GM21717 (cell line): ENCODE data around the gene ZNF687.

Experiments
- ATAC-seq: cut with Tn5 transposase; IDR thresholded peaks from one replicate; pipeline ENCODE4 v1.9.1; 2021; ENCODE audit warnings: mild to moderate bottlenecking, moderate library complexity; ENCODE audit not compliant: unreplicated experiment

The ZNF687 gene, protein sequence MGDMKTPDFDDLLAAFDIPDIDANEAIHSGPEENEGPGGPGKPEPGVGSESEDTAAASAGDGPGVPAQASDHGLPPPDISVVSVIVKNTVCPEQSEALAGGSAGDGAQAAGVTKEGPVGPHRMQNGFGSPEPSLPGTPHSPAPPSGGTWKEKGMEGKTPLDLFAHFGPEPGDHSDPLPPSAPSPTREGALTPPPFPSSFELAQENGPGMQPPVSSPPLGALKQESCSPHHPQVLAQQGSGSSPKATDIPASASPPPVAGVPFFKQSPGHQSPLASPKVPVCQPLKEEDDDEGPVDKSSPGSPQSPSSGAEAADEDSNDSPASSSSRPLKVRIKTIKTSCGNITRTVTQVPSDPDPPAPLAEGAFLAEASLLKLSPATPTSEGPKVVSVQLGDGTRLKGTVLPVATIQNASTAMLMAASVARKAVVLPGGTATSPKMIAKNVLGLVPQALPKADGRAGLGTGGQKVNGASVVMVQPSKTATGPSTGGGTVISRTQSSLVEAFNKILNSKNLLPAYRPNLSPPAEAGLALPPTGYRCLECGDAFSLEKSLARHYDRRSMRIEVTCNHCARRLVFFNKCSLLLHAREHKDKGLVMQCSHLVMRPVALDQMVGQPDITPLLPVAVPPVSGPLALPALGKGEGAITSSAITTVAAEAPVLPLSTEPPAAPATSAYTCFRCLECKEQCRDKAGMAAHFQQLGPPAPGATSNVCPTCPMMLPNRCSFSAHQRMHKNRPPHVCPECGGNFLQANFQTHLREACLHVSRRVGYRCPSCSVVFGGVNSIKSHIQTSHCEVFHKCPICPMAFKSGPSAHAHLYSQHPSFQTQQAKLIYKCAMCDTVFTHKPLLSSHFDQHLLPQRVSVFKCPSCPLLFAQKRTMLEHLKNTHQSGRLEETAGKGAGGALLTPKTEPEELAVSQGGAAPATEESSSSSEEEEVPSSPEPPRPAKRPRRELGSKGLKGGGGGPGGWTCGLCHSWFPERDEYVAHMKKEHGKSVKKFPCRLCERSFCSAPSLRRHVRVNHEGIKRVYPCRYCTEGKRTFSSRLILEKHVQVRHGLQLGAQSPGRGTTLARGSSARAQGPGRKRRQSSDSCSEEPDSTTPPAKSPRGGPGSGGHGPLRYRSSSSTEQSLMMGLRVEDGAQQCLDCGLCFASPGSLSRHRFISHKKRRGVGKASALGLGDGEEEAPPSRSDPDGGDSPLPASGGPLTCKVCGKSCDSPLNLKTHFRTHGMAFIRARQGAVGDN

DNA sequence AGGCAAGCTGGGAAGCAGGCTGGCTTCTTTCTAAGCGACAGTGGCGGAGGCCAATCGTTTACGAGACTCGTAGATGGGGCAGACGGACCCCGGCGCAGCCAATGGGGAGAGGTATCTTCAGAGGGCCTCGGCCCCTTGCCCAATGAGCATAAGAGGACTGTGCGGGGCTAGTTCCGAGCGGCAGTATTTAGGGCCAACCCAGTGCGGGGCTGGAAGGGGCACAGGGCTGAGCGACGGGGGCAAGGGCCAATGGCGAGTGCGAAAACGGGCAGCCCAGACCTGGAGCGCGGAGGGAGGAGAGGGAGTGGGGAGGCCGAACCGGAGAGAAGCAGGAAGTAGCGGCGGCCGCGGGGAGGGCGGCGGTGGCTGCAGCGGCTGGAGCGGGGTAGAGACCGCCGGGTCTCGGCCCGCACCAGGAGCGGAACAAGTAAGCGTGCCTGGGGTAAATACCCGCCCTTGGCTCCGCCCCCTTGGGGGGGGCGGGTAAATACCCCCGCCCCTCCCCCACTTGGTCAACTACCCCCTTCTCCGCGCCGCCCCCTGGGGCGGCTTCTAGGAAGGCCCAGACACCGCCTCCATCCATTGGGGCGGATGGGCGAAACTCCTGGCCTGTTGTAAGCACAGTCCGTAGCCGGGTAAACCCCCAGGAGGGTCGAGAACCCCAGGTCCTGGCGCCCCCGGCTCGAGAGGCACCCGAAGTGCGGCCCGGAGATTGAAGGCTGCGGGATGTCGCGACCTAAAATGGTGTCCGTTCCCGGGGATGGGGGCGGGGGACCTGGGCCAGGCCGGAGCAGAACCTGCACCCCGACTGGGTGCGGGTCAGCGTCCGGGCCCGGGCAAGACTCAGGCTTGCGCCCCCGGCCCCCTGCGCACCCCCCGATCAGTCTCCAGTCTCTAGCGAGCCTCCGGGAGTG is at the start of gene ZNF687:
Gene ZNF687, plus strand, starts transcription at position 331 of the 914 bp plus-strand sequence. CDS start 3,993 bp downstream, outside the sequence.
- peak; percentile 75 for ATAC-seq

DNA sequence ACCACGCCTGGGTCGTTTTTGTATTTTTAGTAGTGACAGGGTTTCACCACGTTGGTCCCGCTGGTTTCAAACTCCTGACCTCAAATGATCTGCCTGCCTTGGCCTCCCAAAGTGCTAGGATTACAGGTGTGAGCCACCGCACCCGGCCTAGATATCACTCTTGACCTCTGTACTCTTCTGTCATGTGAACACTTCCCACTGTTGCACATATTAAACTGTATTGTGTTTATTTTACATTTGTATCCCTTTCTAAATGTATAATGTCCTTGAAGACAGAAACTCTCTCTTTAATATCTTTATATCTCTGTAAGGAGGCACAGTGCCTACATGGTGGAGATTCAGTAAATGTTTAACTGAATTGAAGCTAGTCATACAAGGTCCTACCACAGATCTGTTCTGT is 46.9 kb upstream of the ZNF687 start:
- no peak for ATAC-seq

- ATAC-seq, result no peak
These were observed 44.2 kb upstream of the ZNF687 start for GRCh38 chr1:151237678-151238466.

DNA sequence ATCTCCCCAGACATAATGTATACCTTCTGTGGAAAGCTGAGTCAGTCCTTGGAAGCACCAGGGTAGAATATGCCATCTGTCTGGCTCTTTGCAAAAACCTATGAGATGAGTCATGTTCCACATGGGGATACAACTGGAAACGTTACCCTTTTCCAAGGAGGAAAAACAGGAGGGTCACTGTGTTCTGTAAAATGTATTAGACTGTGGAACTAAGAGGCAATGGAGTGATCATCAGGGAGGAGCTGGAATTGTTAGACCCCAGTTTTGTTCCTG is 43.7 kb upstream of the ZNF687 start:
- ATAC-seq, result no peak

GRCh38 chr1:151242442-151242841 is 39.7 kb upstream of the ZNF687 start:
- ATAC-seq, result no peak

DNA sequence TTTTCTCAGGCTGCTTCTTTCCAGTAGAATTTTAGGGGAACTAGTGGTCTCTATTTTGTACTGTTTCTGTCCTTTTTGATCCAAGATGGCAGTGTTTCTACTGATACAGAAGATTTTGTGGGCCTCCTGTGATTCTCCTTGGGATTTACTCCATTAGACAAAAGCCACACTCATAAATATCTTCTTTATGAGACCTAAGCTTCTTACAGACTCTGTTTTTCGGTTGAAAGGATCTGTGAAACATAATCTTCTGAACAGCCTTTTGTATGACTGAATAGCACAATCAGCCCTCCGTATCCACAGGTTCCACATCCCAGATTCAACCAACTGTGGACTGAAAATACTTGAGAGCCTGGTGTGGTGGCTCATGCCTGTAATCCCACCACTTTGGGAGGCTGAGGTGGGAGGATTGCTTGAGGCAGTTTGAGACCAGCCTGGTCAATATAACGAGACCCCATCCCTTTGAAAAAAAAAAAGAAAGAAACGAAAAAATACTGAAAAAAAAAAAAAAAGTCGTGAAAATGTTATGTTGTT is 38.3 kb upstream of the ZNF687 start:
- ATAC-seq, result no peak

DNA sequence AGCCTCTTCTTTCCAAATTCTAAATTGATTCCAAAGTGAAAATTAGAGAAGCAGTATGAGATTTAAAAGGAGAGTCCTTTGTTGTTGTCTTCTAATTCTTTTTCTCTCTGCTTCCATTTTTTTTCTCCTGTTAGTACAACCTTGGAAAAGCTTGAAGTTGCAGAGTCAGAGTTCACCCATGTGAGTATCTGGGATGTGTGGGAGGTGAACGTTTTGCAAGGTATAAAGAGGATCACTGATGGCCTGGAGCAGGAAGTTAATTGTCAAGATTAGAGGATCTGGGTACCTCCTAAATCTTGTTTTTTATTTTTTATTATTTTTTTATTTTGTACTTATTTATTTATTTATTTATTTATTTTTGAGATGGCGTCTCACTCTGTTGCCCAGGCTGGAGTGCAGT is 35.3 kb upstream of the ZNF687 start:
- ATAC-seq, result no peak

DNA sequence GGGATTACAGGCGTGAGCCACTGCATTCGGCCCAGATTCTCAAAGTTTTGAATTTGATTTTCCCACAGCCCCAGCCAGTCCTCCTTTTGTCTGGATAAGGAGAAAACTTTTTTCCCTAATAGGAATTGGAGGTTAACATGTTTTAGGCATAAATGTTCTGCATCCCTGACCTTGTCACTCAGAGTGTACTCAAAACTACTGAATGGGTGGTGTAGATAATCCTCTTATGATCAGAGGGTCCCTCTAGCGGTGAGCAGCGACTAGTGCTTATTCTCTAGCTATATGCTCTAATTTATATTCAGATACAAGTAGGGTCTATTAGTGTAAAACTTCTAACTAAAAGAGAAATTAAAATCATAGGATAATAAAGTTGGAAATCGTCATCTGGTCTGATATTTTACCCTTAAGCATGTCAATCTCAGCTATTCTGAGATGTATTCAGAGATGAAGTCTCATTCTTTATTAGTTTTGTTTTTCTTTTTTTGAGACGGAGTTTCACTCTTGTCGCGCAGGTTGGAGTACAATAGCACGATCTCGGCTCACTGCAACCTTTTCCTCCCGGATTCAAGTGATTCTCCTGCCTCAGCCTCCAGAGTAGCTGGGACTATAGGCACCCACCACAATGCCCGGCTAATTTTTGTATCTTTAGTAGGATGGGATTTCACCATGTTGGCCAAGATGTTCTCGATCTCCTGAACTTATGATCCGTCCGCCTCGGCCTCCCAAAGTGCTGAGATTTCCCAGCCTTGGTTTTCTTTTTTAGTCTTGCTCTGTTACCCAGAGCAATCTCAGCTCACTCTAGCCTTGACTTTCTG is 30.2 kb upstream of the ZNF687 start:
- ATAC-seq, result no peak

- ATAC-seq, result peak; percentile 93
These were observed 27.6 kb upstream of the ZNF687 start, which contains the start of gene PSMD4 for GRCh38 chr1:151254217-151255213. Gene PSMD4, plus strand, starts transcription at chr1:151254734. Its CDS starts 49 bp downstream, at chr1:151254783.

GRCh38 chr1:151255381-151255780 is 26.7 kb upstream of the ZNF687 start:
- ATAC-seq, result no peak

- no peak for ATAC-seq
These were observed 22.7 kb upstream of the ZNF687 start for GRCh38 chr1:151259351-151259750.

DNA sequence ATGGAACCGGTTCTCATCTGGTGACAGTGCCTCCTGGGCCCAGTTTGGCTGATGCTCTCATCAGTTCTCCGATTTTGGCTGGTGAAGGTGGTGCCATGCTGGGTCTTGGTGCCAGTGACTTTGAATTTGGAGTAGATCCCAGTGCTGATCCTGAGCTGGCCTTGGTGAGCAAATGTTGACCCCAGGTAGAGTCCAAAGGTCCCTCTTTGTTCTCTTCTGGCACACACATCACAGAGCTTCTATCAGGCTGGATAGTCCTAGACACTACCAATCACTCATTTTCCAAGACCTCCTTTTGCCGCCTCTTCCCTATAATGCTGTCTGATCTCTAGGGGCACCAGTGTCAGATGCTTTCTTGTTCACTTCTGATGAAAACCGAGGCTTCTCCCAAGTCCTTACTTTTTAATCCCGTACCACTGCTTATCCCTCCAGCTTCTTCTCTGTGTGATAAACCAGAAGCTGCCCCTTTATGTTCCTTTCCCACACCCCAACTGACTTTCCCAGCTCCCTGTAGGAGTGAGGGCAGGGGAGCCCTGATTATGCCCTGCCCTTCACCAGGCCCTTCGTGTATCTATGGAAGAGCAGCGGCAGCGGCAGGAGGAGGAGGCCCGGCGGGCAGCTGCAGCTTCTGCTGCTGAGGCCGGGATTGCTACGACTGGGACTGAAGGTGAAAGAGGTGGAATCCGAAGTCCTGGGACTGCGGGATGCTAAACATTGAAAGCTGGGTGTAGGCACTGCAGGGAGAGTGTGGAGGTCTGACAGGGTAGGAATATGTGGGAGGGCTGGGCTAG is 16.5 kb upstream of the ZNF687 start:
- ATAC-seq, result no peak

- ATAC-seq, result no peak
These were observed 15.8 kb upstream of the ZNF687 start for GRCh38 chr1:151266315-151266714.

GRCh38 chr1:151266821-151267220 is 15.3 kb upstream of the ZNF687 start:
- ATAC-seq, result no peak

- no peak for ATAC-seq
These were observed 14.3 kb upstream of the ZNF687 start for GRCh38 chr1:151267760-151268159.

DNA sequence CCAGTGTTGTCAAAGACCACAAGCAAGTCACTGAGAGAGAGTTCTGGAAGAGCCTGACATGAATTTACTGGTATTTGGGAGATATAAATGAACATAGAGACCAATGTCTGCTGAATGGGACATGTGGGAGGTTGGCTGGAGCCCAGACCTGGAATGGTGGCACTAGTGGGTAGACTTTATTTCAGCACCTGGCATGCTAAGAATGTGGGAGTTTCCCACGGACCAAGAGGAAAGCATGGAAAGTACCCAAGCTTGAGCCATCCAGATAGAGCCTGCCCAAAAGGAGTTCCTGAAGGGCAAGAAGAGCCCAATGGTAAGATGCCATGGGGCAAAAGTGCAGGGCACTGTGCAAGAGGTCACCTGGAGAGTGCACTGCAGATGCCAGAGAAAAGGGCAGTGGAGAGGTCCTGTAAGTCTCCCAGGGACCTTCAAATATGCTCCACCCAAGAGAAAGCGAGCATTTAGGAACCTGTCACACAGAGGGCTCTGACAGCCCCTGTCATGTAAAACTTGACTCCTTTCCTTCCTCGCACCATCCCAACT is 8.1 kb upstream of the ZNF687 start:
- no peak for ATAC-seq
